ENCODE results near the gene PRPF8.

The PRPF8 gene

DNA sequence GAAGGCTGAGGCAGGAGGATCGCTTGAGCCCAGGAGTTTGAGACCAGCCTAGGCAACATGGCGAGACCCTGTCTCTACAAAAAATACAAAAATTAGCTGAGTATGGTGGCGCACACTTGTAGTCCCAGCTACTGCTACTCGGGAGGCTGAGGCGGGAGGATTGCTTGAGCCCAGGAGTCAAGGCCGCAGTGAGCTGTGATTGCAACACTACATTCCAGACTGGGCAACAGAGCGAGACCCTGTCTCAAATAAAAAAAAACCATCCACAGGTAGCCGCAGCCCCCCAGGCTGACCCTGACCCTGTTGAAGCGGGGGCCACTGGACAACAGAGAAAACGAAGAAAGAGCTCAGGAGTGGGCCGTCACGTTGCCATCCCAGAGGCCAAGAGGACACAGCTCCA, 60.0 kb downstream of the PRPF8 start:
- DNase-seq: no peak

GRCh38 chr17:1623057-1623630, 61.5 kb downstream of the PRPF8 start:
- no peak for DNase-seq

GRCh38 chr17:1621273-1621954, 63.3 kb downstream of the PRPF8 start:
- DNase-seq: no peak

DNA sequence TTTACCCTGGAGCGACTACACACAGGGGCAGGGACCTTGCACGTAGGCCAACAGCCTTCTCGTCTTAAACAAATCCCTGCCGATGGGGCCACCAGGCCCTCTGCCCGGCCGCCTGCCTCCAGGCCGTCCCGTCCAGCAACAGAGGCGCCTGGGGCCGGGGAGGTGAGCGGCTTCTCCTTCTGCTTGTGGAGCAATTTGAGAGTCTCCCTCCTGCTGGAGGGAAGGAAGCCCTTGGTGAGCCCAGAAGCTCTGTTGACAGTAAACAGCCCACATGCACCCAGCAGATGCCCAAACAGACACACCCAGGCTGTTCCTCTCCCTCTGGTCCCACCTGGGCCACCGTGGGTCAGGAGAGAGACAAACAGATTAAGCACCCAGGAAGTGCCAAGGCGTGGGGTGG, 64.2 kb downstream of the PRPF8 start:
- no peak for DNase-seq

GRCh38 chr17:1617620-1618174, 67.0 kb downstream of the PRPF8 start:
- DNase-seq: no peak

DNA sequence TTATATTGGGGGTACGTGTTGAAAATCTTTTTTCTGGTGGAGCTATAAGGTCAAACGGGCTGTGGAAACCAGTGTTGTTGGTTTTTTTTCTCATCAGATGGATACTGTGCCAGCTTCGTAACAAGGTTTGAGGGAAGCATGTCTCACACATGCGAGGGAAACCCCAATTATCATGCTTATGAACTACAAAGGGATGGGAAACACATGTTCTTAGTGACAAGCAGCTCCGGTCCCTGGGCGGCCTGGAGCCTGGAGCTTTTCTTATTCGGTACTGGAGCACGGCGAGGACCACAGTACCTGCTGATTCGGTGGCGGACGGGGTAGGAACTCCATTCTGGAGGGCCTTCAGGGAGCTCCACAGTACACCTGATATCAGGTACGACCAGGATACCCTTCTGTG, 68.6 kb downstream of the PRPF8 start:
- no peak for DNase-seq

- DNase-seq: no peak
Measured at GRCh38 chr17:1612400-1612799, 72.3 kb downstream of the PRPF8 start.

DNA sequence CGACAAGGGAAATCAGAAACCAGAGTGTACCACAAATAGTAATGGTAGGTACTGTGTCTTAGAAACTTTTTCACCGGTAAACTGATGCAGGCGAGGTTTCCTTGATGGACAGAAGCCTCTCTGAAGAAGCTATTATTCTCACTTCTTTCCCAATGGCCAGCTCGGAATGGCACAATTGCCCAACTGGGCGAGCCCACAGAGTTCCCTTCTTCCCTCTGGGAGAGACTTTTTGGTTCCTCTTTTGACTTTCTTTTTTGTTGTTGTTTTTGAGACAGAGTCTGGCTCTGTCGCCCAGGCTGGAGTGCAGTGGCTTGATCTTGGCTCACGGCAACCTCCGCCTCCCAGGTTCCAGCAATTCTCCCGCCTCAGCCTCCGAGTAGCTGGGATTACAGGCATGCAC, 73.0 kb downstream of the PRPF8 start:
- no peak for DNase-seq

DNA sequence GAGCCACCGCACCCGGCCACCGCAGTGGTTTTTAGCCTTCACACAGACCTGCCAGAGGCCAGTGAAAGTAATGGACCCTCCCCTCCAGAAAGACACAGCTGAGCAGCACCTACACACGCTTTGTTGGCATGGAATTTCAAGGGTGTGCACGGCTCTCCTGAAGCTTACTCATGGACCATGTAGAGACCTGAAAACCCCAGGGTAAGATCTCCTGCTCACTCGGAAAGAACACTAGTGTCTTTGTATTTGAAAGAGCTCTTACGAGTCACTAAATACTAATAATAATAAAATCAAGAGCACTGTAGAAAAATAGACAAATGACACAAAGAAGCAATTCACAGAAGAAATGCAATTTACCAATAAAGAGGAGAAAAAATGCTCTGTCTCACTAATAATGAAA, 76.0 kb downstream of the PRPF8 start:
- no peak for DNase-seq

- no peak for DNase-seq
Measured at GRCh38 chr17:1607971-1608320, 76.7 kb downstream of the PRPF8 start.

- DNase-seq: no peak
Measured at GRCh38 chr17:1606352-1606985, 78.2 kb downstream of the PRPF8 start.

- DNase-seq: no peak
Measured at GRCh38 chr17:1605681-1606351, 78.9 kb downstream of the PRPF8 start.

DNA sequence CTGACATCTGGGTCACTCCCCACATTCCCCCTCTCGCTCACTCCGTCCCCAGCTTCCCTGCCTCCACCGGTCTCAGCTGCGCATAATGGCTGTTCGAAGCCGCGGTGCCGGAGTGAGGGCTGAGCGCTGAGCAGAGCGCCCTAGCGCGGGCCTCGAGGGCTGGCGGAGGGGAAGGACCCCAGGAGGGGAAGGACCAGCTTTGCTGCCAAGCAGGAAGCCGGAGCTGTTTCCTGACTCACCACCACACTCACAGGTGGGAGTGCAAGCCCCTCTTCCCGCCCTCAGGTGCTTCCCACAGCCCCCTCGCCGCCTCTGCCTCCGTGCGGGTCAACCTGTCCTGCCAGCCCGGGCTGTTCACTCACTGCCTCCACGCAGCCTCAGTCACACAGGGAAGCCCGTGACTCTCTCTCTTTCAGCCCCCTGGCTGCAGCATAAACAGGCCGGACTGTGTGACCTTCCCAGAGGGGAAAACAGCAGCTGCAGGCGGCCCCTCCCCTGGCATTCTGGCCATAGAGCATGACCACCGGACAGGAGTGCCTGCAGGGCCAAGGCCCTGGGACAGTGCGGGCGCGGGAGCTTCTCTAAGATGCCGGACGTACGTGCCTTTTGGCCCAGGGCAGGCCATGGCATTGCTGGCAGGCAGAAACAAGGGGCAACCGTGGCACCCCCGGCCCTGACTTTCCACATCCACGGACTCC, 79.7 kb downstream of the PRPF8 start:
- no peak for DNase-seq

DNA sequence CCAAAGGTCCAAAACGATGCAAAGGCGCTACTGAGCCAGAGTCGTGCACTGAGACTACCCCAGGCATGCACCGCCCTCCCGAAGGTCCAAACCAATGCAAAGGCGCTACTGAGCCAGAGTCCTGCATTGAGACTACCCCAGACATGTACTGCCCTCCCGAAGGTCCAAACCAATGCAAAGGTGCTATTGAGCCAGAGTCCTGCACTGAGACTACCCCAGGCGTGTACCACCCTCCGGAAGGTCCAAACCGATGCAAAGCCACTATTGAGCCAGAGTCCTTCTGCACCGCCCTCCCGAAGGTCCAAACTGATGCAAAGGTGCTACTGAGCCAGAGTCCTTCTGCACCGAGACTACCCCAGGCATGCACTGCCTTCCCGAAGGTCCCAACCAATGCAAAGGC, 83.1 kb downstream of the PRPF8 start:
- DNase-seq: no peak

Data from GDM1 (cell line).